GM23248 (cell line): ENCODE results near the gene CRCP. TPM values are rescaled to one million over a fixed set of nuclear protein-coding genes. Genes with fewer than 3 reads are reported as not detected.

Experiments
- DNase-seq: peaks from one replicate; pipeline ENCODE4 v3.0.0-alpha.2; 2015
- H2AFZ ChIP-seq: fragments of 200-600 bp; sonication (generic); 2 replicates; pipeline ENCODE4 v1.6.1; 2016; ENCODE audit warnings: antibody characterized with exemption
- H3F3A ChIP-seq: fragments of 200-600 bp; sonication (generic); 2 replicates; pipeline ENCODE4 v1.6.1; 2016; ENCODE audit warnings: mild to moderate bottlenecking, antibody characterized with exemption, mixed run types; ENCODE audit not compliant: insufficient read depth
- H3K27ac ChIP-seq: fragments of 200-600 bp; sonication (generic); 2 replicates; pipeline ENCODE4 v1.5.1; 2016; ENCODE audit warnings: mild to moderate bottlenecking
- H3K27me3 ChIP-seq: fragments of 200-600 bp; sonication (generic); replicated peaks from 2 replicates; pipeline ENCODE4 v1.6.1; 2016; ENCODE audit warnings: mild to moderate bottlenecking; ENCODE audit not compliant: insufficient read depth
- H3K36me3 ChIP-seq: fragments of 200-600 bp; sonication (generic); 2 replicates; pipeline ENCODE4 v1.6.1; 2016; ENCODE audit warnings: low read depth, mild to moderate bottlenecking
- H3K4me1 ChIP-seq: fragments of 200-600 bp; sonication (generic); 2 replicates; pipeline ENCODE4 v1.6.1; 2016; ENCODE audit warnings: mild to moderate bottlenecking; ENCODE audit not compliant: insufficient read depth
- H3K4me2 ChIP-seq: fragments of 200-600 bp; sonication (generic); one replicate; pipeline ENCODE4 v1.6.1; 2016; ENCODE audit warnings: mild to moderate bottlenecking; ENCODE audit not compliant: unreplicated experiment
- H3K4me3 ChIP-seq: fragments of 200-600 bp; sonication (generic); 2 replicates; pipeline ENCODE4 v1.5.1; 2016; ENCODE audit warnings: mild to moderate bottlenecking
- H3K79me2 ChIP-seq: fragments of 200-600 bp; sonication (generic); 2 replicates; pipeline ENCODE4 v1.6.1; 2016; ENCODE audit warnings: mild to moderate bottlenecking; ENCODE audit not compliant: insufficient read depth
- H3K9ac ChIP-seq: fragments of 200-600 bp; sonication (generic); 2 replicates; pipeline ENCODE4 v1.6.1; 2016; ENCODE audit warnings: mild to moderate bottlenecking
- H3K9me2 ChIP-seq: fragments of 200-600 bp; sonication (generic); 2 replicates; pipeline ENCODE4 v1.6.1; 2016; ENCODE audit warnings: mixed run types, mild to moderate bottlenecking, moderate library complexity; ENCODE audit not compliant: insufficient read depth
- H3K9me3 ChIP-seq: fragments of 200-600 bp; sonication (generic); one replicate; pipeline ENCODE4 v1.6.1; 2017; ENCODE audit warnings: low read depth
- H4K20me1 ChIP-seq: fragments of 200-600 bp; sonication (generic); 2 replicates; pipeline ENCODE4 v1.6.0; 2016; ENCODE audit not compliant: insufficient read depth
- EZH2 ChIP-seq: fragments of 200-600 bp; sonication (generic); IDR thresholded peaks from 2 replicates; pipeline ENCODE4 v1.6.1; 2018; ENCODE audit warnings: antibody characterized with exemption, mild to moderate bottlenecking; ENCODE audit not compliant: insufficient read depth, poor library complexity, severe bottlenecking
- EZH2phosphoT487 ChIP-seq: fragments of 200-600 bp; sonication (generic); IDR thresholded peaks from 2 replicates; pipeline ENCODE4 v1.6.1; 2018; ENCODE audit warnings: antibody characterized with exemption, moderate library complexity, mild to moderate bottlenecking, low read depth; ENCODE audit not compliant: insufficient read depth
- WGBS, 2 experiments: methylation state at CpG; one replicate each; pipeline ENCODE4 v1.1.6; 2015 to 2017; ENCODE audit warnings: low lambda C conversion rate in 2 of 2, low coverage in 1 of 2; ENCODE audit errors: missing lambda C conversion rate in 2 of 2; 5-methylcytosine and 5-hydroxymethylcytosine counted together
- in situ Hi-C: fragments of 300-500 bp; cut with MboI; formaldehyde crosslinking; loops from 2 replicates; pipeline ENCODE4 v1.15.0; 2020
- polyA plus RNA-seq: library from polyadenylated mRNA; unstranded; fragments of >200 nt; fragmentation: Nextera tagmentation; extraction: Ambion mirVana; gene quantifications from 2 replicates; pipeline ENCODE4 v1.2.1, GENCODE V29; 2016
- total RNA-seq: library from RNA; depleted of rRNA; stranded (reverse); fragments of >200 nt; shearing (Covaris generic); gene quantifications from 2 replicates; pipeline ENCODE4 v1.2.3, GENCODE V29; 2014

CRCP gene
- total and polyA plus RNA-seq, 2 experiments from 2014 or later: 28.6 to 31.3 TPM

GRCh38 chr7:66189695-66190503 lies 75.3 kb downstream of the CRCP start:
- no peak for DNase-seq
- Histone ChIP-seq H3K36me3 (no peaks in the 10 kb centered on the region), H3K4me2 (no peak overlapping the region), H3K4me3 (no peak overlapping the region), H3K9me2 (no peaks in the 10 kb centered on the region), H3K4me1 (peaks cover 10% of the 10 kb centered on the region), H2AFZ (0 out of 2 replicates have a peak overlapping the region, but pooled peaks have one; percentile 39), H3K9ac (no peak overlapping the region), H3K27ac (no peak overlapping the region), H4K20me1 (no peaks in the 10 kb centered on the region), H3F3A (peaks cover 4% of the 10 kb centered on the region), H3K27me3 (no peaks in the 10 kb centered on the region), H3K9me3 (no peaks in the 10 kb centered on the region), H3K79me2 (no peaks in the 10 kb centered on the region)
- TF ChIP-seq EZH2 (no peak), EZH2phosphoT487 (no peak)
- in situ Hi-C loops: no loop called here
- WGBS, 2 experiments: 53 to 66% methylated on average over 7 of the region's 7 CpGs

GRCh38 chr7:66190504-66190857 lies 75.8 kb downstream of the CRCP start:
- DNase-seq: no peak
- peak overlapping the region; percentile 4 for H3K4me2 ChIP-seq

GRCh38 chr7:66193146-66193725 lies 78.6 kb downstream of the CRCP start:
- no peaks in the 10 kb centered on the region for H3K27me3 ChIP-seq
- H3K9me3 ChIP-seq: no peaks in the 10 kb centered on the region
- H2AFZ ChIP-seq: no peak overlapping the region

More at GRCh38 chr7:66190504-66190857, 75.8 kb downstream of the CRCP start:
- Histone ChIP-seq H2AFZ (0 out of 2 replicates have a peak overlapping the region, but pooled peaks have one; percentile 39), H3F3A (peaks cover 4% of the 10 kb centered on the region), H3K4me1 (peaks cover 10% of the 10 kb centered on the region), H3K9me2 (no peaks in the 10 kb centered on the region), H3K4me3 (no peak overlapping the region), H3K9me3 (no peaks in the 10 kb centered on the region), H3K9ac (no peak overlapping the region), H3K36me3 (no peaks in the 10 kb centered on the region), H3K27me3 (no peaks in the 10 kb centered on the region), H4K20me1 (no peaks in the 10 kb centered on the region), H3K27ac (no peak overlapping the region), H3K79me2 (no peaks in the 10 kb centered on the region)
- 21 to 30% methylated on average over 5 of the region's 5 CpGs for WGBS, 2 experiments
- TF ChIP-seq EZH2phosphoT487 (no peak), EZH2 (no peak)
- in situ Hi-C loops: no loop called here

GRCh38 chr7:66198469-66198868 lies 83.8 kb downstream of the CRCP start:
- H2AFZ ChIP-seq: no peak overlapping the region
- WGBS, 2 experiments: 10 to 11% methylated on average over 2 of the region's 2 CpGs
- in situ Hi-C loops: no loop called here
- H3K9me2 ChIP-seq: no peaks in the 10 kb centered on the region
- no peak overlapping the region for H3K9ac ChIP-seq
- TF ChIP-seq EZH2 (no peak), EZH2phosphoT487 (no peak)
- DNase-seq: no peak
- H3K9me3 ChIP-seq: no peaks in the 10 kb centered on the region
- no peaks in the 10 kb centered on the region for H4K20me1 ChIP-seq
- peaks cover 8% of the 10 kb centered on the region; the same call in 1 of the 2 replicates for H3F3A ChIP-seq
- no peak overlapping the region for H3K27ac ChIP-seq
- no peaks in the 10 kb centered on the region for H3K79me2 ChIP-seq
- no peaks in the 10 kb centered on the region for H3K27me3 ChIP-seq
- no peak overlapping the region for H3K4me2 ChIP-seq
- H3K36me3 ChIP-seq: no peaks in the 10 kb centered on the region
- no peak overlapping the region for H3K4me3 ChIP-seq
- H3K4me1 ChIP-seq: no peaks in the 10 kb centered on the region

More at GRCh38 chr7:66193146-66193725, 78.6 kb downstream of the CRCP start:
- Histone ChIP-seq H3K9ac (no peak overlapping the region), H3F3A (peaks cover 3% of the 10 kb centered on the region), H3K4me2 (no peak overlapping the region), H3K79me2 (no peaks in the 10 kb centered on the region), H3K27ac (no peak overlapping the region), H3K4me3 (no peak overlapping the region), H3K36me3 (no peaks in the 10 kb centered on the region), H3K4me1 (peaks cover under 1% of the 10 kb centered on the region; the same call in 1 of the 2 replicates), H4K20me1 (no peaks in the 10 kb centered on the region), H3K9me2 (no peaks in the 10 kb centered on the region)
- WGBS, 2 experiments: 81 to 82% methylated on average over 4 to 6 of the region's 6 CpGs
- no peak for TF ChIP-seq EZH2
- no peak for TF ChIP-seq EZH2phosphoT487
- no peak for DNase-seq
- in situ Hi-C loops: no loop called here
